A673 (cell line): ENCODE results near the gene PTGDR. TPM values are rescaled to one million over a fixed set of nuclear protein-coding genes. Genes with fewer than 3 reads are reported as not detected.

Experiments used
- BruUV-seq: library from RNA; stranded (reverse); fragments of 400-500 nt; replicated peaks from 2 replicates; lab custom pipeline; 2021; lab: Mats Ljungman, UMichigan
- CTCF ChIA-PET: fragments of 300-600 bp; sonication (Branson Sonifier 250); formaldehyde crosslinking; loops from one replicate; lab custom pipeline; 2022; ENCODE audit warnings: antibody characterized with exemption; lab: Charles Lee
- POLR2A ChIA-PET: fragments of 300-600 bp; sonication (Branson Sonifier 250); formaldehyde crosslinking; loops from one replicate; lab custom pipeline; 2022; ENCODE audit warnings: antibody characterized with exemption; ENCODE audit not compliant: low non-redundant PET; lab: Charles Lee
- DNase-seq: peaks from one replicate; pipeline ENCODE4 v3.0.0-alpha.2; 2015; ENCODE audit warnings: low spot score
- H3K27ac ChIP-seq: fragments of 200-600 bp; sonication (generic); 2 replicates; pipeline ENCODE4 v1.5.1; 2016; ENCODE audit warnings: mixed run types, low read depth, mild to moderate bottlenecking, mixed read lengths, antibody characterized with exemption, low read length; ENCODE audit not compliant: poor library complexity, severe bottlenecking
- H3K27me3 ChIP-seq: fragments of 200-600 bp; sonication (generic); replicated peaks from 2 replicates; pipeline ENCODE4 v1.6.1; 2017; ENCODE audit warnings: mixed run types, low read depth, mild to moderate bottlenecking, mixed read lengths, antibody characterized with exemption, low read length; ENCODE audit not compliant: insufficient read depth, poor library complexity
- H3K36me3 ChIP-seq: fragments of 200-600 bp; sonication (generic); 2 replicates; pipeline ENCODE4 v1.6.1; 2016; ENCODE audit warnings: mixed run types, mild to moderate bottlenecking, mixed read lengths, antibody characterized with exemption, low read length; ENCODE audit not compliant: insufficient read depth, poor library complexity, severe bottlenecking
- H3K4me1 ChIP-seq: fragments of 200-600 bp; sonication (generic); 2 replicates; pipeline ENCODE4 v1.6.1; 2017; ENCODE audit warnings: mixed run types, mild to moderate bottlenecking, mixed read lengths, antibody characterized with exemption, low read length; ENCODE audit not compliant: insufficient read depth, poor library complexity, severe bottlenecking
- H3K4me3 ChIP-seq: fragments of 200-600 bp; sonication (generic); 2 replicates; pipeline ENCODE4 v1.5.1; 2016; ENCODE audit warnings: low read depth, mixed run types, mild to moderate bottlenecking, mixed read lengths, low read length; ENCODE audit not compliant: poor library complexity, severe bottlenecking
- H3K9me3 ChIP-seq: fragments of 200-600 bp; sonication (generic); 2 replicates; pipeline ENCODE4 v1.6.1; 2016; ENCODE audit warnings: mixed run types, low read depth, mild to moderate bottlenecking, mixed read lengths, antibody characterized with exemption, low read length; ENCODE audit not compliant: poor library complexity, severe bottlenecking
- CTCF ChIP-seq: fragments of 300-800, 200-600 bp; sonication (generic); conservative IDR thresholded peaks from 2 replicates; pipeline ENCODE4 v1.5.1; 2017; ENCODE audit warnings: low read depth, mild to moderate bottlenecking, antibody characterized with exemption, low read length, moderate library complexity, mixed read lengths
- EZH2 ChIP-seq: fragments of 200-600 bp; sonication (generic); IDR thresholded peaks from 2 replicates; pipeline ENCODE4 v1.6.1; 2017; ENCODE audit warnings: borderline replicate concordance, low read depth, mild to moderate bottlenecking, mixed read lengths, antibody characterized with exemption, low read length; ENCODE audit not compliant: poor library complexity, severe bottlenecking
- intact Hi-C: fragments of 100-400 bp; cut with micrococcal nuclease; formaldehyde crosslinking; loops from one replicate; pipeline ENCODE4 v1.10.0; 2022; ENCODE audit not compliant: unreplicated experiment
- total RNA-seq: library from RNA; stranded (reverse); gene quantifications from 2 replicates; pipeline ENCODE4 v1.2.3, GENCODE V29; 2021

PTGDR gene
- total RNA-seq, 1 experiment from 2014 or later, result not detected

- intact Hi-C loops, result no loop called here
- DNase-seq, result no peak
- BruUV-seq, result no TSS peak
- no peaks in the 10 kb centered on the region for H3K9me3 ChIP-seq
- ChIA-PET CTCF (no interaction called here), POLR2A (no interaction called here)
- H3K4me1 ChIP-seq, result no peaks in the 10 kb centered on the region
- no peaks in the 10 kb centered on the region for H3K36me3 ChIP-seq
- peaks cover 28% of the 10 kb centered on the region for H3K27me3 ChIP-seq
- H3K27ac ChIP-seq, result no peak overlapping the region
- TF ChIP-seq CTCF (no peak), EZH2 (no peak)
- no peak overlapping the region for H3K4me3 ChIP-seq
These were observed 19.5 kb downstream of the PTGDR start for GRCh38 chr14:52286661-52287649.

- TF ChIP-seq EZH2, result no peak
- TF ChIP-seq CTCF, result no peak
- no TSS peak for BruUV-seq
These were observed 28.9 kb downstream of the PTGDR start for GRCh38 chr14:52296378-52296777.

GRCh38 chr14:52298795-52299194 lies 31.3 kb downstream of the PTGDR start:
- no TSS peak for BruUV-seq
- no peaks in the 10 kb centered on the region for H3K4me1 ChIP-seq
- H3K27ac ChIP-seq, result no peak overlapping the region
- POLR2A ChIA-PET, result no interaction called here
- no peak for DNase-seq
- no peaks in the 10 kb centered on the region for H3K27me3 ChIP-seq
- intact Hi-C loops, result loop anchor here (2.0 kb wide), 1 partner anchor 174 kb away; no protein-coding TSS in a partner anchor
- H3K4me3 ChIP-seq, result no peak overlapping the region
- H3K36me3 ChIP-seq, result no peaks in the 10 kb centered on the region
- no peaks in the 10 kb centered on the region for H3K9me3 ChIP-seq
- TF ChIP-seq CTCF (no peak), EZH2 (no peak)
- CTCF ChIA-PET, result no interaction called here

More at GRCh38 chr14:52296378-52296777, 28.9 kb downstream of the PTGDR start:
- H3K27ac ChIP-seq, result no peak overlapping the region
- no peak overlapping the region for H3K4me3 ChIP-seq
- intact Hi-C loops, result no loop called here
- H3K27me3 ChIP-seq, result peaks cover 11% of the 10 kb centered on the region
- no peak for DNase-seq
- no peaks in the 10 kb centered on the region for H3K4me1 ChIP-seq
- H3K9me3 ChIP-seq, result no peaks in the 10 kb centered on the region
- ChIA-PET POLR2A (no interaction called here), CTCF (no interaction called here)
- no peaks in the 10 kb centered on the region for H3K36me3 ChIP-seq
